HCT116 (cell line): Measurements from ENCODE around the gene NFIA. TPM values are rescaled to one million over a fixed set of nuclear protein-coding genes. Genes with fewer than 3 reads are reported as not detected.

ENCODE experiments used
- ATAC-seq: fragments of 200-7000 bp; cut with Tn5 transposase; 2 replicates; pipeline ENCODE4 v1.9.1; 2020; ENCODE audit warnings: mild to moderate bottlenecking, moderate library complexity
- BruUV-seq: library from RNA; stranded (reverse); fragments of 400-500 nt; replicated peaks from 2 replicates; lab custom pipeline; 2021; lab: Mats Ljungman, UMichigan
- CTCF ChIA-PET: fragments of 300-600 bp; sonication (Branson Sonifier 250); formaldehyde crosslinking; loops from one replicate; lab custom pipeline; 2021; ENCODE audit warnings: antibody characterized with exemption; lab: Charles Lee
- POLR2A ChIA-PET: fragments of 300-600, 350-600 bp; sonication (Branson Sonifier 250); formaldehyde crosslinking; loops from one replicate; lab custom pipeline; 2021; ENCODE audit warnings: antibody characterized with exemption; lab: Charles Lee
- RAD21 ChIA-PET, 2 experiments: fragments of 300-600 bp; sonication (Branson Sonifier 250); formaldehyde crosslinking; loops; one replicate each; lab custom pipeline; 2023; ENCODE audit warnings: low total read pairs in 2 of 2; ENCODE audit not compliant: uncharacterized antibody in 2 of 2, unreplicated experiment in 2 of 2, low non-redundant PET in 1 of 2; lab: Charles Lee
- DNase-seq: peaks from one replicate; pipeline ENCODE4 v3.0.0-alpha.2; 2010; ENCODE audit warnings: low read depth, low spot score
- H2AFZ ChIP-seq: fragments of 200-600 bp; shearing (Covaris generic), sonication (generic); 2 replicates; pipeline ENCODE4 v1.6.1; 2017; ENCODE audit warnings: low read depth, mixed run types, mixed read lengths, antibody characterized with exemption, low read length; ENCODE audit not compliant: poor library complexity, severe bottlenecking
- H3K27ac ChIP-seq: 2 replicates; pipeline ENCODE4 v1.5.1; 2012; ENCODE audit warnings: low read depth, low read length
- H3K27me3 ChIP-seq: fragments of 200-600 bp; sonication (generic); 2 replicates; pipeline ENCODE4 v1.6.1; 2016; ENCODE audit warnings: mixed run types, low read length, mixed read lengths; ENCODE audit not compliant: insufficient read depth
- H3K36me3 ChIP-seq, 2 experiments: fragments of 200-500 bp in 1 of 2; fragments of 200-600 bp in 1 of 2; sonication (Bioruptor generic) in 1 of 2; sonication (generic) in 1 of 2; 2 replicates each; pipeline versions ENCODE4 v1.5.1 to v1.6.1; 2014 to 2016; ENCODE audit warnings: low read length in 2 of 2, inconsistent platforms in 1 of 2, mixed read lengths in 1 of 2, mixed run types in 1 of 2; ENCODE audit not compliant: insufficient read depth in 2 of 2, control insufficient read depth in 1 of 2
- H3K4me1 ChIP-seq, 2 experiments: fragments of 200-600 bp in 1 of 2; sonication (generic) in 1 of 2; 2 replicates each; pipeline versions ENCODE4 v1.5.1 to v1.6.1; 2012 to 2017; ENCODE audit warnings: low read length in 2 of 2, inconsistent platforms in 1 of 2, mild to moderate bottlenecking in 1 of 2, mixed read lengths in 1 of 2, mixed run types in 1 of 2, moderate library complexity in 1 of 2; ENCODE audit not compliant: insufficient read depth in 2 of 2, control insufficient read depth in 1 of 2
- H3K4me2 ChIP-seq: fragments of 200-600 bp; sonication (generic); 2 replicates; pipeline ENCODE4 v1.6.1; 2017; ENCODE audit warnings: mixed run types, low read length, mixed read lengths
- H3K4me3 ChIP-seq, 2 experiments: fragments of 200-600 bp in 1 of 2; sonication (generic) in 1 of 2; replicated peaks in 1 of 2; 2 replicates each; pipeline ENCODE4 v1.5.1; 2011 to 2016; ENCODE audit warnings: low read length in 2 of 2, control low read depth in 1 of 2, low read depth in 1 of 2, mild to moderate bottlenecking in 1 of 2, mixed read lengths in 1 of 2, mixed run types in 1 of 2
- H3K79me2 ChIP-seq: fragments of 200-600 bp; sonication (generic); 2 replicates; pipeline ENCODE4 v1.6.1; 2017; ENCODE audit warnings: mild to moderate bottlenecking, mixed run types, low read length, moderate library complexity, mixed read lengths; ENCODE audit not compliant: insufficient read depth
- H3K9ac ChIP-seq: fragments of 200-600 bp; sonication (generic); 2 replicates; pipeline ENCODE4 v1.6.1; 2016; ENCODE audit warnings: low read length, mixed read lengths
- H3K9me2 ChIP-seq: fragments of 200-600 bp; sonication (generic), shearing (Covaris generic); 2 replicates; pipeline ENCODE4 v1.6.1; 2017; ENCODE audit warnings: mixed run types, mild to moderate bottlenecking, moderate library complexity; ENCODE audit not compliant: insufficient read depth
- H3K9me3 ChIP-seq, 2 experiments: fragments of 200-500 bp in 1 of 2; fragments of 200-600 bp in 1 of 2; sonication (Bioruptor generic) in 1 of 2; sonication (generic) in 1 of 2; 2 replicates each; pipeline ENCODE4 v1.6.1; 2014 to 2017; ENCODE audit warnings: low read length in 2 of 2, mixed read lengths in 2 of 2, inconsistent platforms in 1 of 2, low read depth in 1 of 2, mild to moderate bottlenecking in 1 of 2, mixed run types in 1 of 2, moderate library complexity in 1 of 2; ENCODE audit not compliant: control insufficient read depth in 1 of 2, insufficient read depth in 1 of 2
- H4K20me1 ChIP-seq: fragments of 200-600 bp; sonication (generic), shearing (Covaris generic); 2 replicates; pipeline ENCODE4 v1.6.1; 2017; ENCODE audit warnings: mixed run types, mild to moderate bottlenecking, moderate library complexity; ENCODE audit not compliant: insufficient read depth
- ATF3 ChIP-seq: IDR thresholded peaks from 2 replicates; pipeline ENCODE4 v1.6.1; 2012
- CTCF ChIP-seq, 3 experiments: fragments of 200-600 bp in 1 of 3; sonication (generic) in 1 of 3; IDR thresholded peaks in 2 of 3; conservative IDR thresholded peaks in 1 of 3; 2 replicates each; pipeline ENCODE4 v1.5.1; 2012 to 2017; ENCODE audit warnings: low read depth in 2 of 3, low read length in 2 of 3, antibody characterized with exemption in 1 of 3, borderline replicate concordance in 1 of 3, control low read depth in 1 of 3, mild to moderate bottlenecking in 1 of 3, mixed read lengths in 1 of 3, mixed run types in 1 of 3, moderate library complexity in 1 of 3; ENCODE audit not compliant: insufficient read depth in 1 of 3
- ELF1 ChIP-seq: IDR thresholded peaks from 2 replicates; pipeline ENCODE4 v1.6.1; 2012; ENCODE audit warnings: low read depth, borderline replicate concordance
- EZH2phosphoT487 ChIP-seq: fragments of 200-600 bp; IDR thresholded peaks from 2 replicates; pipeline ENCODE4 v1.6.1; 2018; ENCODE audit warnings: antibody characterized with exemption, borderline replicate concordance
- FOSL1 ChIP-seq: IDR thresholded peaks from 2 replicates; pipeline ENCODE4 v1.6.1; 2012; ENCODE audit warnings: low read depth
- JUND ChIP-seq: IDR thresholded peaks from 2 replicates; pipeline ENCODE4 v1.6.1; 2012
- POLR2A ChIP-seq: IDR thresholded peaks from 2 replicates; pipeline ENCODE4 v1.7.0; 2011; ENCODE audit warnings: borderline replicate concordance; ENCODE audit not compliant: insufficient read depth, insufficient read length; ENCODE audit errors: extremely low read depth
- POLR2AphosphoS5 ChIP-seq: IDR thresholded peaks from 2 replicates; pipeline ENCODE4 v1.6.1; 2011; ENCODE audit warnings: mild to moderate bottlenecking, low read depth, low read length, moderate library complexity
- RAD21 ChIP-seq: IDR thresholded peaks from 2 replicates; pipeline ENCODE4 v1.6.1; 2012; ENCODE audit warnings: low read depth, mild to moderate bottlenecking
- SP1 ChIP-seq: IDR thresholded peaks from 2 replicates; pipeline ENCODE4 v1.6.1; 2012; ENCODE audit warnings: low read depth
- YY1 ChIP-seq: IDR thresholded peaks from 2 replicates; pipeline ENCODE4 v1.6.1; 2011; ENCODE audit warnings: low read length, low read depth, moderate library complexity, mild to moderate bottlenecking; ENCODE audit not compliant: insufficient replicate concordance; ENCODE audit errors: extremely low read depth
- ZBTB33 ChIP-seq: IDR thresholded peaks from 2 replicates; pipeline ENCODE4 v1.6.1; 2011; ENCODE audit warnings: mild to moderate bottlenecking, low read length, moderate library complexity; ENCODE audit not compliant: insufficient replicate concordance; ENCODE audit errors: extremely low read depth
- ZNF274 ChIP-seq: fragments of 200-500 bp; sonication (Bioruptor generic); IDR thresholded peaks from 2 replicates; pipeline ENCODE4 v1.6.1; 2014; ENCODE audit warnings: mild to moderate bottlenecking, low read depth, low read length, inconsistent platforms
- intact Hi-C: fragments of 100-400 bp; cut with micrococcal nuclease; formaldehyde crosslinking; loops from 2 replicates; pipeline ENCODE4 v1.10.0; 2022
- total RNA-seq: library from RNA; stranded (reverse); gene quantifications from one replicate; pipeline ENCODE4 v1.2.1, GENCODE V29; 2021; ENCODE audit not compliant: unreplicated experiment

Gene NFIA
- total RNA-seq, 1 experiment from 2014 or later = 17.2 TPM

- no peaks in the 10 kb centered on the region for H4K20me1 ChIP-seq
- H3K9me3 ChIP-seq = no peaks in the 10 kb centered on the region
- H3K4me2 ChIP-seq = no peak overlapping the region
- no peaks in the 10 kb centered on the region for H3K9me2 ChIP-seq
- no peak overlapping the region for H3K4me3 ChIP-seq
- H3K79me2 ChIP-seq = no peaks in the 10 kb centered on the region
- H3K36me3 ChIP-seq = no peaks in the 10 kb centered on the region
- DNase-seq (no peak), ATAC-seq (no peak)
- TF ChIP-seq JUND (no peak), EZH2phosphoT487 (no peak), FOSL1 (no peak), RAD21 (no peak), POLR2AphosphoS5 (no peak), YY1 (no peak), ZNF274 (no peak), ZBTB33 (no peak), CTCF (IDR thresholded peaks at IDR 0.05 in 2 of 3, conservative IDR thresholded peaks at IDR 0.05 in 1 of 3; ENCODE audit: borderline replicate concordance in 1 of 3, insufficient read depth in 1 of 3, low read depth in 2 of 3, low read length in 2 of 3) (no peak), ELF1 (no peak), POLR2A (no peak), SP1 (no peak), ATF3 (no peak)
- intact Hi-C loops = no loop called here
- ChIA-PET RAD21 (no interaction called here), POLR2A (no interaction called here), CTCF (no interaction called here)
- H3K27me3 ChIP-seq = no peaks in the 10 kb centered on the region
- H3K4me1 ChIP-seq = no peaks in the 10 kb centered on the region
- BruUV-seq = no TSS peak
- H3K27ac ChIP-seq = no peak overlapping the region
- no peak overlapping the region for H3K9ac ChIP-seq
- no peak overlapping the region for H2AFZ ChIP-seq
Measured at GRCh38 chr1:61498342-61498741, 416.0 kb downstream of the NFIA start.
